ENCODE results near the gene SPACA7. TPM values are rescaled to one million over a fixed set of nuclear protein-coding genes. Genes with fewer than 3 reads are reported as not detected.

SPACA7 gene
- total RNA-seq, 1 experiment from 2014 or later = not detected

DNA sequence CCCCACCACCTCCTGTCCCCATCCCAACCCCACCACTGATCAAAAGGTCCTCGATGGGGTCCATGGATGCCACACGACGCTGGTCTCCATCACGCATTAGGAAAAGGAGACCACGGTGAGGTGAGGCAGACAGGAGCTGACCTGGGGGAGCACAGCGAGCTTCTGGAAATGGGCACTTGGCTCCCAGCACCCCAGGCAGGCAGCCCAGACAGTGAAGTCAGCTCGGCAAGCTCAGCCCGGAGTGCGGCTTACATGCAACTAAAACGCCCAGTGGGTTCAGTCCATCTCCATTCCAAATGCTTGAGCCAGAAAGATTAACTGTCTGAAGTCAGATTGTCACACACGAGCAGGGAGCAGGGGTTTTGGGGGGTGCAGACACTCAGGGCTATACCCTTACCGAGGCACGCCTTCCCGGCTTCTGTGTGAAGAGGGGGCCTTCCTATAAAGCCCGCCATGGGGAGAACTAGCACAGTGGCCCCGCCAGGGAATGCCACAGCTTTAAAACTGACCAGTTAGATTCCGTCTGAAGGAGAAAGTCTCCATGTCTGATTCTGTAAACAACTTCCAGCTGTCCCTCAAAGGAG is 79.4 kb downstream of the SPACA7 start:
- H3K4me2 ChIP-seq (ENCODE audit: insufficient read depth, insufficient read length, low read length) = no peak overlapping the region
- H3K4me1 ChIP-seq (ENCODE audit: insufficient read depth, low read length) = no peaks in the 10 kb centered on the region
- no peak overlapping the region for H4K5ac ChIP-seq (ENCODE audit: insufficient read length, low read depth, low read length)
- H3K9me3 ChIP-seq (ENCODE audit: control insufficient read depth, low read depth, low read length) = no peaks in the 10 kb centered on the region
- Mint-ChIP-seq H3K4me3 (no peak overlapping the region), H3K4me1 (no peaks in the 10 kb centered on the region), H3K36me3 (ENCODE audit: insufficient read depth in 1 of 3, low read depth in 3 of 3) (no peaks in the 10 kb centered on the region; a peak in 1 of 7 replicates), H3K9me3 (peaks cover 4 to 7% of the 10 kb centered on the region in 2 experiments; a peak in 3 of 5 replicates), H3K27ac (no peak overlapping the region), H3K27me3 (ENCODE audit: low read depth) (peaks cover 18% of the 10 kb centered on the region)
- no peak overlapping the region for H2BK12ac ChIP-seq (ENCODE audit: insufficient read length, low read depth, low read length)
- H3K18ac ChIP-seq (ENCODE audit: insufficient read length, low read depth, low read length) = no peak overlapping the region
- H4K91ac ChIP-seq (ENCODE audit: insufficient read length, low read depth, low read length) = no peak overlapping the region
- no peaks in the 10 kb centered on the region for H3K23me2 ChIP-seq (ENCODE audit: insufficient read length, low read depth, low read length, poor library complexity, severe bottlenecking)
- H4K20me1 ChIP-seq (ENCODE audit: control insufficient read depth, insufficient read depth, insufficient read length) = no peaks in the 10 kb centered on the region
- no CpG with 5 or more reads among the region's 17 CpGs for WGBS (ENCODE audit: extremely low coverage, insufficient read length, low lambda C conversion rate)
- H3K27ac ChIP-seq (ENCODE audit: insufficient read length, low read depth, low read length) = no peak overlapping the region
- no peak overlapping the region for H4K8ac ChIP-seq (replicated peaks; ENCODE audit: insufficient read length, low read depth, low read length)
- no peak overlapping the region for H2BK5ac ChIP-seq (ENCODE audit: insufficient read length, low read length)
- H3K14ac ChIP-seq (ENCODE audit: insufficient read depth, low read length) = no peak overlapping the region
- no peaks in the 10 kb centered on the region for H3K79me2 ChIP-seq (ENCODE audit: insufficient read depth, low read length)
- no peak overlapping the region for H2BK20ac ChIP-seq (ENCODE audit: low read depth, low read length, poor library complexity, severe bottlenecking)
- no peak overlapping the region for H2BK15ac ChIP-seq (ENCODE audit: low read depth, low read length)
- no peak overlapping the region for H3T11ph ChIP-seq (ENCODE audit: low read length)
- no peak overlapping the region for H3K23ac ChIP-seq (ENCODE audit: insufficient read length, low read depth, low read length)
- no peak overlapping the region for H2AFZ ChIP-seq (ENCODE audit: low read length)
- H3K4ac ChIP-seq (ENCODE audit: low read depth, low read length) = no peak overlapping the region
- TF ChIP-seq, protein P1, sequence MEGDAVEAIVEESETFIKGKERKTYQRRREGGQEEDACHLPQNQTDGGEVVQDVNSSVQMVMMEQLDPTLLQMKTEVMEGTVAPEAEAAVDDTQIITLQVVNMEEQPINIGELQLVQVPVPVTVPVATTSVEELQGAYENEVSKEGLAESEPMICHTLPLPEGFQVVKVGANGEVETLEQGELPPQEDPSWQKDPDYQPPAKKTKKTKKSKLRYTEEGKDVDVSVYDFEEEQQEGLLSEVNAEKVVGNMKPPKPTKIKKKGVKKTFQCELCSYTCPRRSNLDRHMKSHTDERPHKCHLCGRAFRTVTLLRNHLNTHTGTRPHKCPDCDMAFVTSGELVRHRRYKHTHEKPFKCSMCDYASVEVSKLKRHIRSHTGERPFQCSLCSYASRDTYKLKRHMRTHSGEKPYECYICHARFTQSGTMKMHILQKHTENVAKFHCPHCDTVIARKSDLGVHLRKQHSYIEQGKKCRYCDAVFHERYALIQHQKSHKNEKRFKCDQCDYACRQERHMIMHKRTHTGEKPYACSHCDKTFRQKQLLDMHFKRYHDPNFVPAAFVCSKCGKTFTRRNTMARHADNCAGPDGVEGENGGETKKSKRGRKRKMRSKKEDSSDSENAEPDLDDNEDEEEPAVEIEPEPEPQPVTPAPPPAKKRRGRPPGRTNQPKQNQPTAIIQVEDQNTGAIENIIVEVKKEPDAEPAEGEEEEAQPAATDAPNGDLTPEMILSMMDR (conservative IDR thresholded peaks at IDR 0.05) = no peak
- H3K79me1 ChIP-seq (ENCODE audit: insufficient read depth, low read depth, low read length, poor library complexity, severe bottlenecking) = no peaks in the 10 kb centered on the region
- no peak overlapping the region for H3K56ac ChIP-seq (ENCODE audit: insufficient read length, low read depth, low read length)
- H3K9ac ChIP-seq (ENCODE audit: extremely low read depth, insufficient read length, low read length) = no peak overlapping the region
- H2BK120ac ChIP-seq (ENCODE audit: low read depth, low read length, poor library complexity, severe bottlenecking) = no peak overlapping the region
- DNase-seq = peak; percentile 20
- H2AK5ac ChIP-seq (ENCODE audit: insufficient read length, low read length) = no peak overlapping the region
- no peaks in the 10 kb centered on the region for H3K27me3 ChIP-seq (ENCODE audit: insufficient read depth, low read length)
